Gastroesophageal sphincter (tissue), 4 donors: Measurements from ENCODE around the gene RPTOR. TPM values are rescaled to one million over a fixed set of nuclear protein-coding genes. Genes with fewer than 3 reads are reported as not detected.

Experiments used
- ATAC-seq: fragments of 150-250 bp; one replicate; pipeline ENCODE4 v1.9.1; 2016; ENCODE audit warnings: mild to moderate bottlenecking, moderate library complexity
- H3K27ac ChIP-seq, 4 donors: fragments of 200-600 bp; sonication (generic) in 3 of 4; 1 replicate in 3 of 4; 2 replicates in 1 of 4; pipeline ENCODE4 v1.5.1; 2016 to 2019
- H3K27me3 ChIP-seq: fragments of 200-600 bp; sonication (generic); one replicate; pipeline ENCODE4 v1.5.1; 2019
- H3K36me3 ChIP-seq, 2 donors: fragments of 200-600 bp; sonication (generic); one replicate each; pipeline ENCODE4 v1.5.1; 2019; ENCODE audit warnings: control low read depth in 1 of 2
- H3K4me1 ChIP-seq, 3 donors: fragments of 200-600 bp; sonication (generic); 1 replicate in 2 of 3; 2 replicates in 1 of 3; pipeline ENCODE4 v1.5.1; 2016 to 2019; ENCODE audit warnings: control low read depth in 2 of 3
- H3K4me3 ChIP-seq, 2 donors: fragments of 200-600 bp; sonication (generic); one replicate each; pipeline ENCODE4 v1.5.1; 2019; ENCODE audit warnings: mild to moderate bottlenecking in 1 of 2, moderate library complexity in 1 of 2
- H3K9me3 ChIP-seq, 3 donors: fragments of 200-600 bp; sonication (generic); one replicate each; pipeline ENCODE4 v1.5.1; 2017 to 2019; ENCODE audit warnings: control low read depth in 2 of 3
- EP300 ChIP-seq: sonication (generic); formaldehyde crosslinking; IDR thresholded peaks from one replicate; pipeline ENCODE4 v1.6.1; 2017; ENCODE audit warnings: antibody characterized with exemption, mild to moderate bottlenecking
- POLR2A ChIP-seq, 2 donors: fragments of 450-650 bp; IDR thresholded peaks; one replicate each; pipeline ENCODE4 v1.6.1; 2017; ENCODE audit warnings: antibody characterized with exemption in 2 of 2, mild to moderate bottlenecking in 2 of 2, moderate library complexity in 1 of 2
- POLR2AphosphoS5 ChIP-seq: sonication (generic); formaldehyde crosslinking; IDR thresholded peaks from one replicate; pipeline ENCODE4 v1.6.1; 2017; ENCODE audit warnings: antibody characterized with exemption
- WGBS, 2 donors: methylation state at CpG; one replicate each; pipeline ENCODE4 v1.1.5; 2018; ENCODE audit warnings: low coverage in 1 of 2; 5-methylcytosine and 5-hydroxymethylcytosine counted together
- total RNA-seq, 4 donors: library from RNA; depleted of rRNA; stranded (reverse); fragments of >200 nt; gene quantifications; one replicate each; pipeline ENCODE4 v1.1.0, GENCODE V29; 2016
- TF ChIP-seq, protein P1 (sequence below), 4 experiments: fragments of 200-600 bp in 2 of 4; fragments of 450-650 bp in 2 of 4; sonication (generic) in 1 of 4; IDR thresholded peaks; one replicate each; pipeline ENCODE4 v1.5.1; 2017 to 2019; ENCODE audit warnings: antibody characterized with exemption in 4 of 4, mild to moderate bottlenecking in 2 of 4, moderate library complexity in 2 of 4

The RPTOR gene
- total RNA-seq, 4 donors from 2014 or later = 25.7 to 56.8 (median 39.7) TPM

DNA sequence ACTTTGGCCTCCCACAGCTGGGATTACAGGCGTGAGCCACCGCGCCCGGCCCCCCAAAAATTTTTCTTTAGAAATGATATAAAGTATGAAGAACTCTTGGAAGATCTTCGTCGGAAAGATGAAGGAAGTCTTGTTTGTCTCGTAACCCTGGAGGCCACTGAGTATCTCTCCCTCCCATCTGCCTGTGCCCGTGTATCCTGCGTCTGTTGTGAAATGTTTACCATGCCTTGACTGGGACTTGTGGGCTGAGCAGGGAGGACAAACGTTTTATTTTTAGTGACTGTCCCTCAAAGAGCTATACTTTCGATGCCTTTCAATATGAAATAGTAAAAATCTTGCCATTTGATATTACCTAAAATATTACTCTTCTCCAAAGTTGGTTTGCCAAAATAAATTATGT lies 121.2 kb downstream of the RPTOR start:
- TF ChIP-seq POLR2A (IDR thresholded peaks at IDR 0.05) = no peak
- TF ChIP-seq POLR2AphosphoS5 = no peak
- TF ChIP-seq, protein P1, sequence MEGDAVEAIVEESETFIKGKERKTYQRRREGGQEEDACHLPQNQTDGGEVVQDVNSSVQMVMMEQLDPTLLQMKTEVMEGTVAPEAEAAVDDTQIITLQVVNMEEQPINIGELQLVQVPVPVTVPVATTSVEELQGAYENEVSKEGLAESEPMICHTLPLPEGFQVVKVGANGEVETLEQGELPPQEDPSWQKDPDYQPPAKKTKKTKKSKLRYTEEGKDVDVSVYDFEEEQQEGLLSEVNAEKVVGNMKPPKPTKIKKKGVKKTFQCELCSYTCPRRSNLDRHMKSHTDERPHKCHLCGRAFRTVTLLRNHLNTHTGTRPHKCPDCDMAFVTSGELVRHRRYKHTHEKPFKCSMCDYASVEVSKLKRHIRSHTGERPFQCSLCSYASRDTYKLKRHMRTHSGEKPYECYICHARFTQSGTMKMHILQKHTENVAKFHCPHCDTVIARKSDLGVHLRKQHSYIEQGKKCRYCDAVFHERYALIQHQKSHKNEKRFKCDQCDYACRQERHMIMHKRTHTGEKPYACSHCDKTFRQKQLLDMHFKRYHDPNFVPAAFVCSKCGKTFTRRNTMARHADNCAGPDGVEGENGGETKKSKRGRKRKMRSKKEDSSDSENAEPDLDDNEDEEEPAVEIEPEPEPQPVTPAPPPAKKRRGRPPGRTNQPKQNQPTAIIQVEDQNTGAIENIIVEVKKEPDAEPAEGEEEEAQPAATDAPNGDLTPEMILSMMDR (IDR thresholded peaks at IDR 0.05) = no peak
- no peak for TF ChIP-seq EP300
- H3K27me3 ChIP-seq = no peaks in the 10 kb centered on the region
- H3K4me1 ChIP-seq = peaks cover 0 to 25% (median 3%) of the 10 kb centered on the region in 3 donors
- ATAC-seq = no peak
- WGBS, 2 donors = 81 to 87% methylated on average over 11 of the region's 11 CpGs
- no peaks in the 10 kb centered on the region for H3K36me3 ChIP-seq
- H3K9me3 ChIP-seq = no peaks in the 10 kb centered on the region
- no peak overlapping the region for H3K4me3 ChIP-seq
- no peak overlapping the region for H3K27ac ChIP-seq

DNA sequence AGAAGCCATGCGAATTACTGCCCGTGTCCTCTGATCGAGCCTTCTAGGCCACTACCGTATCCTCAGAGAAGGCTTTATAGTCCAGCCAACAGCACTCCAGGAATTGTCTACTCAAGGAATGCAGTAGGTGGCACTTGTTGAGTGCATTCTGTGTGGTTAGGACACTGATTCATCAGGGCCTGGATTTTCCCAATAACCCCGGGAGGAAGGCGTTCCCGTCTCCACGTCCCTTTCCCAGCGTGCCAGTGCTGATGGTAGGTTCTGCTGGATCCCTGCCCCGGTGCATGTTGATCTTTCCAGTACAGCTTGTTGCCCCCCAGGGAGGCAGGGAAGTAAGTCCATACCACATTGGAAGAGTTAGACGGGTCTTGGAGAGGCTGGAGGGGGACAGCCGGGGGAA lies 122.2 kb downstream of the RPTOR start:
- ATAC-seq = no peak
- no peak overlapping the region for H3K4me3 ChIP-seq
- no peaks in the 10 kb centered on the region for H3K36me3 ChIP-seq
- H3K9me3 ChIP-seq = no peaks in the 10 kb centered on the region
- no peak for TF ChIP-seq POLR2AphosphoS5
- no peak for TF ChIP-seq EP300
- TF ChIP-seq, protein P1 (IDR thresholded peaks at IDR 0.05) = no peak
- H3K27ac ChIP-seq = no peak overlapping the region
- 87 to 100% methylated on average over 6 to 7 of the region's 12 CpGs for WGBS, 2 donors
- H3K4me1 ChIP-seq = peaks cover 0 to 25% (median 3%) of the 10 kb centered on the region in 3 donors
- H3K27me3 ChIP-seq = no peaks in the 10 kb centered on the region

DNA sequence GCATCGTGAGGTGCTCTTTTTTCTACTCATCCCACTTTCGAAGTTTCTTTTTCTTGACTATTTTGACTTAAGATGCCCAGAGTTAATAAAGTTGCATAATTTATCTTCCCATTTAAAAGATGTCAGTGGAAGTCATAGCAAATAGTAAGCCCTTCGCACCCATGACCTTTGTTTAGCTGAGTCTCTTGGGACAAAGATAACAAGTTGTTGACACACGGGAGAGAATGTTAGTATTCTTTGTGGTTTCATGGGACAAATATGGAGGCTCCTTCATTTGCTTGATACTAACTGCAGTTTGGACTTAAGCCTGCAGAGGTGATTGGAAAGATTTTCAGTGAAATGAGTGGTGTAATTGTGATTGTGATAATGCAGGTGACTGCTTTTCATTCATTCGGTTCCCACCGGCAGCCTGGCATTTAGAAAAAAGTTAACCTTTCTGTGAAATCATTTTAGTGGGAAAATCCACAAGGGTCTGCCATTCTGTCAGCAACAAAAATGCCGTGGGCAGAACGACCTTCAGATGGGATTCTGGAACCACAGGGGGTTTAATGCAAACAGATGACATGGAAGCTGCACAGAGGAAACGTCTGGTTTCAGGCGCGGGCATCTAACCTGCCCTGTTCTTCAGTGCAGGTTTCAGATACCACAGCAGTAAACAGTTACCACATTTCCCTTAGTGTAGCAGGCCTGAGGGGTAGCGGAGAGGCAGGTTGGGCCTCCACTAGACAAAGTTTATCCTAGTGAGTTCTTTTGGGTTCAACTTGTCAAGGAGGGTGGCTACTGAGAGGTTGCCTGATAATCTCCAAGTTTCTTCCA lies 123.0 kb downstream of the RPTOR start:
- Histone ChIP-seq H3K9me3 (no peaks in the 10 kb centered on the region), H3K27me3 (no peaks in the 10 kb centered on the region), H3K36me3 (no peaks in the 10 kb centered on the region), H3K4me1 (peaks cover 0 to 25% (median 3%) of the 10 kb centered on the region in 3 donors), H3K27ac (no peak overlapping the region), H3K4me3 (no peak overlapping the region)
- TF ChIP-seq POLR2AphosphoS5 (no peak), EP300 (no peak)
- ATAC-seq = no peak
- WGBS, 2 donors = 76 to 85% methylated on average over 5 to 7 of the region's 12 CpGs

DNA sequence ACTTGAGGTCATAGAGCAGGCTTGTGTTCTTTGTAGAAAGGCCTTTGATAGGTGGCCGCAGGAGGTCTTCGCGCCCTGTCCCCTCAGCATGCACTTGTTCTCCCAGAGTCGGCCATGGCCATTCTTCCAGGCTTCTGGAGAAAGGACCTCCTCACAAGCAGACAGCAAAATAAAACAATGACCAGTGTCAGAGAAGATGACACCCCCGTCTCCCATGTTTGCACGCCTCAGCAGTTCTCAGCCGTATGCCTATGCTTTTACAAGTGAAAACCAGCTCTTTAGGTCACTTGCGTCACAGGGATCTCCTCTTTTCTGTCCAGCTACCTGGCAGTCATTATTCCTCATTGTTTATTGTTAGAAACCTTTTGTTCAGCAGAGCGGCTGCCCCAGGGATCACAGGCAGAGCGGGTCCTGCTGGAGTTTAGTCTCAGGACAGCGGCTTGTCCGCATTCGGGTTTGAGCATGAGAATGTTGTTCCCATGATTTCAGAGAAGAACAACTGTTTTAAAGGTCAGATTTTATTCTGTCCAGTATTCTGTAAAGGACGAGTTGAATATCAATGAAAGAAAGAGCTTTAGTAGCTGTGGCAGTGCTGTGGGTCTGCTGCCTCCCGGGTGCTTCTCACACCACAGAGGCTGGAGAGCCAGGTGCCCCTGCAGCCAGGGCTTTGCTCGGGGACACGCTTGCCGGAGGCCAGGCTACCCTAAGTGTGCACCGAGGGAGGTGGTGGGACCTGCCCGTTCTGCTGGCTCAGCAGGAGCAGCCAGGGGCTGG lies 123.9 kb downstream of the RPTOR start:
- no peak for TF ChIP-seq EP300
- TF ChIP-seq, protein P1 (IDR thresholded peaks at IDR 0.05) = no peak
- no peak for TF ChIP-seq POLR2A (IDR thresholded peaks at IDR 0.05)
- TF ChIP-seq POLR2AphosphoS5 = no peak
- H3K4me1 ChIP-seq = peaks cover 0 to 24% (median 3%) of the 10 kb centered on the region in 3 donors
- no peak for ATAC-seq
- WGBS, 2 donors = 90 to 98% methylated on average over 6 to 8 of the region's 20 CpGs
- no peaks in the 10 kb centered on the region for H3K9me3 ChIP-seq
- no peak overlapping the region for H3K27ac ChIP-seq
- no peak overlapping the region for H3K4me3 ChIP-seq
- no peaks in the 10 kb centered on the region for H3K36me3 ChIP-seq
- H3K27me3 ChIP-seq = no peaks in the 10 kb centered on the region

DNA sequence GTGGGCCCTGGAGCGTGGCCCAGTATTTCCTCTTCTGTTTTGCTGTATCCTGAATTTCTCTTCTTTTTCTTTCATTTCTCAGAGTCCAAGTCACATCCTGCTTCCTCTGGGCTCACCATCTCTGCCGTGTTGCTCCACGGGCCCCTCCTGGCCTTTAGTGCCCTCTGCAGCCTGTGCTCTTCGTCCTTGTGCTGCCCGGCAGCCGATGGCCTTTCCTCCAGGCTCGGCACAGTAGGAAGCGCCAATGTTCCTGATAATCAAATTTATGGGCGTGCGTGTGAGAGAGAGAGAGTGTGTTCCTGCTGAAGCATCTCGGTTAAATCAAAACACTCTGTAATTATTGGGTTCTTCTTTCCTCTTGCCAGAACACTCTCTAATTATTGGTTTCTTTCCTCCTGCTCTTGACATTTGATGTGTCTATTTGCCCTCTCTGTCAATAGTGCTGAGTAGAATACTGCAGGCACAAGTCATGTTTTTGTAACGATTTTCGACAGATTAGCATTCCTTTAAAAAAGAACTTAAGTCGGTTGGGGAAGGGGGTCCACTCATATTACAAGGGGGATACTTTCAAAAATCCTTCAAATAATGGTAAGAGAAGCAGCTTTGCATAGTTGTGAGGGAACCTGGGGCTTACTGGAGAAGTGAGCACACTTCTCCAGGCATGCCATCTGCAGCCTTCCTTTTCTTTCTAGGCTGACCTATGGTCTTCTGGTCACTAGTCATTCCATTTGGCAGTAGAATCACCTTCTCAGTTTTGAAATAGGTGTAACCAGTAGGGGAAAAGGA lies 126.6 kb downstream of the RPTOR start:
- WGBS, 2 donors = 83 to 90% methylated on average over 9 to 14 of the region's 14 CpGs
- no peaks in the 10 kb centered on the region for H3K36me3 ChIP-seq
- ATAC-seq = no peak
- H3K9me3 ChIP-seq = no peaks in the 10 kb centered on the region
- H3K4me3 ChIP-seq = no peak overlapping the region
- H3K4me1 ChIP-seq = peaks cover 0 to 8% (median 0%) of the 10 kb centered on the region in 3 donors
- no peaks in the 10 kb centered on the region for H3K27me3 ChIP-seq
- TF ChIP-seq POLR2A (IDR thresholded peaks at IDR 0.05) (no peak), EP300 (no peak), POLR2AphosphoS5 (no peak)
- TF ChIP-seq, protein P1 (IDR thresholded peaks at IDR 0.05) = no peak
- no peak overlapping the region for H3K27ac ChIP-seq
